ENCODE data around the gene CERS5.

DNA sequence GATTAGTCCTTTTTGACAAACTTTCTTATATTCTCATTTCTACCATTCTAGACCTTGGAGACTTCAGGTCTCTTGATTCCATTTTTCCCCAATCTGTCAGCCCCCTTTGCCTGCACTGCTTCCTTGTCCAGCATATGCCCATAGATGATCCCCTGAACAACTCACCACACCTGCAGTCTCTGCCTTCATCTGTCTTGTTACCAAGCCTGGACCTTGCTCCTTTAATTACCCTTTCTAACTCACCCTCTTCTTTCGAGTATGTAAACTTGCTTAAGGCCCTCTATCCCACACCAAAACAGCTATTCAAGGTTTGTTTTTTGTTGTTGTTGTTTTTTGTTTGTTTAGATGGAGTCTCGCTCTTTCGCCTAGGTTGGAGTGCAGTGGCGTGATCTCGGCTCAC is 45.5 kb downstream of the CERS5 start:
- TF ChIP-seq, protein P1, sequence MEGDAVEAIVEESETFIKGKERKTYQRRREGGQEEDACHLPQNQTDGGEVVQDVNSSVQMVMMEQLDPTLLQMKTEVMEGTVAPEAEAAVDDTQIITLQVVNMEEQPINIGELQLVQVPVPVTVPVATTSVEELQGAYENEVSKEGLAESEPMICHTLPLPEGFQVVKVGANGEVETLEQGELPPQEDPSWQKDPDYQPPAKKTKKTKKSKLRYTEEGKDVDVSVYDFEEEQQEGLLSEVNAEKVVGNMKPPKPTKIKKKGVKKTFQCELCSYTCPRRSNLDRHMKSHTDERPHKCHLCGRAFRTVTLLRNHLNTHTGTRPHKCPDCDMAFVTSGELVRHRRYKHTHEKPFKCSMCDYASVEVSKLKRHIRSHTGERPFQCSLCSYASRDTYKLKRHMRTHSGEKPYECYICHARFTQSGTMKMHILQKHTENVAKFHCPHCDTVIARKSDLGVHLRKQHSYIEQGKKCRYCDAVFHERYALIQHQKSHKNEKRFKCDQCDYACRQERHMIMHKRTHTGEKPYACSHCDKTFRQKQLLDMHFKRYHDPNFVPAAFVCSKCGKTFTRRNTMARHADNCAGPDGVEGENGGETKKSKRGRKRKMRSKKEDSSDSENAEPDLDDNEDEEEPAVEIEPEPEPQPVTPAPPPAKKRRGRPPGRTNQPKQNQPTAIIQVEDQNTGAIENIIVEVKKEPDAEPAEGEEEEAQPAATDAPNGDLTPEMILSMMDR (conservative IDR thresholded peaks at IDR 0.05; ENCODE audit: low read length), result no peak
- TF ChIP-seq EZH2phosphoT487 (IDR thresholded peaks at IDR 0.05; ENCODE audit: borderline replicate concordance, low read depth, low read length), result no peak
